HK-2 (cell line): ENCODE measurements around the gene ADARB1.

Source experiments
- DNase-seq: peaks from one replicate; pipeline ENCODE4 v3.0.0-alpha.2; 2018; ENCODE audit not compliant: unreplicated experiment

Gene ADARB1

DNA sequence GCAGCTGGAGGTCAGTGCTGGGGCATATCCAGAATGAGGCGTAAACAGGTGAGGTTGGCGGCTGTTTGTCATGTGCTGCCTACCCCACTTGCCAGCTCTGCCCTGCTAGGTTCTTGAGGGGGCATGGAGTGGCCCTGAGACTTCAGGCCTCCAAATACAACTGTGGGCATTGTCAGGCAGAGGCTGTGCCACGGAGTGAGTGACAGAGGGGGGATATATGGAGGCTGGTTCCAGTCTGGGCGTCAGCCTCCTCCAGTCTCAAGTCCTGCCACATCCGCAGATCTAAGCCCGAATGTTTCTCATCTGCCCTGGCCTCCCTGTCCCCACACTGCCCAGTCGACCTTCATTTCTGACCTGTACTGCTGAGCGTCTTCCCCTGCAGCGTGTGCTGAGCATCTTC lies 128.0 kb downstream of the ADARB1 start:
- no peak for DNase-seq

GRCh38 chr21:45202889-45203288 lies 128.5 kb downstream of the ADARB1 start:
- DNase-seq, result no peak

GRCh38 chr21:45203983-45204382 lies 129.6 kb downstream of the ADARB1 start:
- no peak for DNase-seq

DNA sequence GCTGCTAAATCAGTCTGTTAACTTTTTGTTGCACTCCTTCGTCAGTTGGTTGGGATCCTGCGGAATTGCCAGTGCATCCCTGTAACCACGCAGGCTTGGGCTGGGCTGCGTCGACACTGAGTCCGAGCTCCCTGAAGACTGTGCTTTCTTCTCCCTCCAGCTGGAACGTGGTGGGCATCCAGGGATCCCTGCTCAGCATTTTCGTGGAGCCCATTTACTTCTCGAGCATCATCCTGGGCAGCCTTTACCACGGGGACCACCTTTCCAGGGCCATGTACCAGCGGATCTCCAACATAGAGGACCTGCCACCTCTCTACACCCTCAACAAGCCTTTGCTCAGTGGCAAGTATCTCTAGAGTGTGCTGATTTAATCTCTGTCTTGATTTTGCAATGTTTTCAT lies 130.0 kb downstream of the ADARB1 start:
- DNase-seq, result no peak

DNA sequence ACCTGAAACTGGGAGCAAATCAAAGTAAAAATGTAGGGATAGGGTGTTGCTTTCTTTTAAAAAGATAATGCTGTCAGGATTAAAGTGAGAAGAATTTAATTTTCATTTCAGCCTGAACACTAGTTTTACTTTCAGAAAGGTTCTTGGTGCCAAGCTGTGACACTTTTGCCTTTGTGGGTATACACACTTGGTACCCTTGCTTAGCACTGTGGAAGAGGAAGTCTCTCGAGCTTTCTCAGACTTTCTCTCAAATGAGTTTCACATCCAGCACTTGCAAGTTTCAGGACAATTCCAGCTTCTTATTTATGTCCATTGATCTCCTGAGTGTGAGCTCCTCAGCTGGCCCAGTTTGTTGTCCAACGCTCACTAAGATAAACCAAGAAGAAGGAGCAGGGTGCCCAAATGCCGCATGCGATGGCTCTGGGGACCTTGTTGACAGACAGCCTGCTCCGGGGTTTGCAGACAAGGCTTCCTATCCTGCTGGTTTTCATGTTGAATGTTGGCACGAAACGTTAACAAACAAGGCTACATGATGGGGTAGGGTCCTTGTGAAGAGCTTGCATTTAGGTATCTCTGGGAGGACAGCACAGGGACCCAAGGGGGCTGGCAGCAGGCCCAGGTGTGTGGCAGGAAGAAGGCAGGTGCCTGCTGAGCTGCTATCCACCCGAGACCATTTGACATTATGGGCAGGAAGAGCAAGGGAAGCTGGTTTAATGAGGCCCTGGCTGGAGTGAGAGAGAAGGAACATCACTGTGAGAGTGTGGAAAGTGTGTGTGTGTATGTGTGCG lies 133.7 kb downstream of the ADARB1 start:
- DNase-seq, result no peak

- DNase-seq, result no peak
Observed at GRCh38 chr21:45208627-45208951, 134.2 kb downstream of the ADARB1 start.

DNA sequence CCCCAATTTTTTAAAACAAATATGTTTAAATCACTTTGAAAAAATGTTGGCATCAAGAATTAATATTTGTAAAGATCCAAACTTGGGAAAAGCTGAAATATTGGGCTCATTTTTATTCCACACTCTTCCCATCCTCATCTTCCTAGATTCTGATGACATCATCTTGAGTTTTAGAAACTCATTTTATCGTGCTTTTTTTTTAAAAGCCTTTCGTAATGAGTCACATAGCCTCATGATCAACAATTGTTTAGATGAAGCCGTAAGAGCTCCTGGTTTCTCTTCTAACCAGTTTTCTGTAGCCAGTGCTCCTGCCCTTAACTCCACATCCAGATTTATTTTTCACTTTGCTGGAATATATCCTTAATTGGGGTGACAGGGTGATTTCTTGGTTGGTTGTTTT lies 134.7 kb downstream of the ADARB1 start:
- DNase-seq, result no peak

GRCh38 chr21:45209685-45210284 lies 135.4 kb downstream of the ADARB1 start:
- DNase-seq, result no peak

GRCh38 chr21:45210461-45210983 lies 136.1 kb downstream of the ADARB1 start:
- DNase-seq, result no peak

DNA sequence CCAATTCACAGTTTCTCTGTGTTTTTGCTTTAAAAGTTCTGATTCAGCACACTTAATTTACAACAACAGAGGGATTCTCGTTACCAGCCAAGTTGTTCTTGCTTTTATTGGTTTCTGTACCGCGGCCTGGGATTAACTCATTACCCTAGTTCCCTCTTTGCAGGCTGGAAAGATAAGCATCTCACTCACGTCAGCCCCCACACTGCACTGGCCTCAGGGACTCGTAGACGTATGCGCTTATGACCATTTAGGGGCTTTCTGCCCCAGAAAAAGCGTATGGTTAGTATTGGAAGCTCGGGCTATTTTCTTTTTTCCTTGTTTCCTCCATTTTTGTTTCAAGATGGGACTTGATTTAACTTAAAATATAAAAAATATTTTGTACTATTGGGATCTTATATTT lies 137.3 kb downstream of the ADARB1 start:
- DNase-seq, result no peak

GRCh38 chr21:45213392-45213791 lies 139.0 kb downstream of the ADARB1 start:
- DNase-seq, result no peak

GRCh38 chr21:45215213-45215612 lies 140.8 kb downstream of the ADARB1 start:
- no peak for DNase-seq

GRCh38 chr21:45217010-45217409 lies 142.6 kb downstream of the ADARB1 start:
- no peak for DNase-seq

- no peak for DNase-seq
Observed at GRCh38 chr21:45219517-45219916, 145.1 kb downstream of the ADARB1 start.

DNA sequence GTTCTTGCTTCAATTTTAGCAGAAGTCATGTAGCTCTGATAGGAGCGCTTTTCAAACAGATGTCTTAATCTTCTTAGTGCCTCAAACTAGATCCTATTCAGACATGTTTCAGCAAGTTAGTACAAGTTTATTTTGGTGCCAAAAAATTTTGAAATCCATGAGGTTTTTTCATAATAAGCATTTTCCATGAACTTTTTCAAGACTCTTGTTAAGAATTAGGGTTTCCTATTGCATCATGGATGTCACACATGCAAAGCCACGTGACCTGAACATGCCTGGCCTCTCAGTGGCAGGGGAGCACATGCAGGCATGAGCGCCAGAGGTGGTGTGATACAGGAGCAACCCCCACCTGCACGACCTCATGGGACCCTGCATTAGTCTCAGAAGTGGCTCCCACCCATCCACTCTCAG lies 145.7 kb downstream of the ADARB1 start:
- DNase-seq, result no peak

DNA sequence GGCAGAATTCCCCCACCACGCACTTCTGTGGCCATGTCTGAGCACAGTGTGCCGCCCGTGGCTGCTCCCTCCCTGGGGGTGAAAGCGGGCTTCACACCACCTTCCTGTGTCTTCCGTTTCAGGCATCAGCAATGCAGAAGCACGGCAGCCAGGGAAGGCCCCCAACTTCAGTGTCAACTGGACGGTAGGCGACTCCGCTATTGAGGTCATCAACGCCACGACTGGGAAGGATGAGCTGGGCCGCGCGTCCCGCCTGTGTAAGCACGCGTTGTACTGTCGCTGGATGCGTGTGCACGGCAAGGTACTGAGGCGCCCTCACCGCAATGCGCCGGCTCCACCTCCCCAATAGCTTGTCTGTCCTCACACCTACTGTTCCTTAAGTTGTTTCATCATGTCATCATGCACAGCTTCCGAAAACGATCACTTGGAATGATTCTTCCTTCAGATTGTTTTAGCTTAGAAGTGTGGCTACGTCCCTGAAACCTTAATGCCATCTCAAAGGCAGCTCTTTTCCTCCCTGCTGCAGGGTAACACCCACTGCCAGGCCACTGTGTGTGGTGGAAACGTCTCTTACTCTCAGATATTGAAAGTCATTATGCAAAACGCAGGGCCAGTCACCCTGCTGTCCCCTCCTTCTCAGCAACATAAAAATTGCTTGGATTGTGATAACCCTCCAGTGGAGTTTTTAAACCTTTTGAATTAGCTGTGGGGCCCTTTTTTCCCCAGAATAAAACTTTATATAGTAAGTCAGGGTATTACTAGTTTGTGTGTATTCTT lies 146.5 kb downstream of the ADARB1 start:
- no peak for DNase-seq

DNA sequence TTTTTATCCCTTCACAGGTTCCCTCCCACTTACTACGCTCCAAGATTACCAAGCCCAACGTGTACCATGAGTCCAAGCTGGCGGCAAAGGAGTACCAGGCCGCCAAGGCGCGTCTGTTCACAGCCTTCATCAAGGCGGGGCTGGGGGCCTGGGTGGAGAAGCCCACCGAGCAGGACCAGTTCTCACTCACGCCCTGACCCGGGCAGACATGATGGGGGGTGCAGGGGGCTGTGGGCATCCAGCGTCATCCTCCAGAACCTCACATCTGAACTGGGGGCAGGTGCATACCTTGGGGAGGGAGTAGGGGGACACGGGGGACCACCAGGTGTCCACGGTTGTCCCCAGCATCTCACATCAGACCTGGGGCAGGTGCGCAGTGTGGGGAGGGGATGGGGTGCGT lies 147.6 kb downstream of the ADARB1 start:
- no peak for DNase-seq

DNA sequence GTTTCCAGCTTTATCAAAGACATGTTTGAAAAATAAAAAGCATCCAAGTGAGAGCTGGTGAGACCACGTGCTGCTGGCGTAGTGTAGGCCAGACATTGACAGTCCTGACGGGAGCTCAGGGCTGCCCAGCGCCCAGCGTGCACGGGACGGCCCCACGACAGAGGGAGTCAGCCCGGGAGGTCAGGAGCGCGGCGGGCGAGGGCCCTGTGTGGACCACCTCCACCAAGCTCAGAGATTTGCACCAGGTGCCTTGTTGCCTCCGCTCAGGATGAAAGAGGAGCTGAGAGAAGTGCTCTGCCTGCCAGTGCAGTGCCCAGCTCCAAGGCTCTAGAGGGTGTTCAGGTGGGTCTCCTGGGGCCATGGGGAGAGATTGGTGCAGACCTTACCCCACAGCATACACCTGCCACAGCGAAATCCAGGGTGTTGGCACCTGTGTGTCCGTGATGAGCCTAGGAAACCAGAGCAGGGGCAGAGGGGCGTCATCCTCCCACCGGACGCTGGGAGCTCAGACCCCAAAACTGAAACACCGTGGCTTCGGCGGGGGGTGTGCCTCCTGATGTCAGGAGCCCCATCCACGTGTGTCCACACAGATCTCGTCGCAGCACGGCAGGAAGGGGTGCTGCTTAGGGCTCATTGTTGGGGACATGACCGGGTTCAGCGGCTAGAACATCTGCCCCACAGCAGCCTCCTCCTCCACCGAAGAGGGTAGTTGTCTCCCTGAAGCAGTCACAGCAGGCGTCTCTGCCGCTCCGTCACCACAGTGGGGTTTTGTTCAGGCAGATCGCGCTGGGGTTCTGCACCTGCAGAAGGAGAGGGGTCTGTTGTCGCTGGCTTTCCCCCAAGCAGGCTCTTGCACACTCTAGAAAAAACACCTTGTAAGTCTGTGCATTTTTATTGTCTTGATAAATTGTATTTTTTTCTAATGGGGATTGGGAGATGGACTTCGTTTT lies 149.1 kb downstream of the ADARB1 start:
- no peak for DNase-seq

GRCh38 chr21:45224189-45224938 lies 150.0 kb downstream of the ADARB1 start:
- no peak for DNase-seq

- no peak for DNase-seq
Observed at GRCh38 chr21:45225041-45225740, 150.8 kb downstream of the ADARB1 start.
